Upper lobe of left lung (tissue), 6 donors: ENCODE data around the gene ZCCHC7. TPM values are rescaled to one million over a fixed set of nuclear protein-coding genes. Genes with fewer than 3 reads are reported as not detected.

ENCODE experiments used
- ATAC-seq, 2 donors: fragments of 200-7000 bp; cut with Tn5 transposase; one replicate each; pipeline ENCODE4 v1.9.1; 2022; ENCODE audit warnings: mild to moderate bottlenecking in 2 of 2, moderate library complexity in 2 of 2; ENCODE audit not compliant: low FRiP score in 2 of 2
- DNase-seq, 2 donors: peaks; one replicate each; pipeline ENCODE4 v3.0.0-alpha.2; 2019 to 2020
- H3K27ac ChIP-seq, 4 donors: fragments of 200-600 bp; sonication (generic); one replicate each; pipeline ENCODE4 v1.5.1; 2016 to 2019
- H3K27me3 ChIP-seq, 4 donors: fragments of 200-600 bp; sonication (generic); one replicate each; pipeline ENCODE4 v1.5.1; 2017 to 2019
- H3K36me3 ChIP-seq, 4 donors: fragments of 200-600 bp; sonication (generic); one replicate each; pipeline ENCODE4 v1.5.1; 2016 to 2019
- H3K4me1 ChIP-seq, 4 donors: fragments of 200-600 bp; sonication (generic); one replicate each; pipeline ENCODE4 v1.5.1; 2018 to 2019
- H3K4me3 ChIP-seq, 4 donors: fragments of 200-600 bp; sonication (generic); one replicate each; pipeline ENCODE4 v1.5.1; 2017 to 2019; ENCODE audit warnings: mild to moderate bottlenecking in 2 of 4, moderate library complexity in 1 of 4
- H3K9me3 ChIP-seq, 4 donors: fragments of 200-600 bp; sonication (generic); one replicate each; pipeline ENCODE4 v1.5.1; 2018 to 2019
- EP300 ChIP-seq, 4 donors: sonication (generic); formaldehyde crosslinking; IDR thresholded peaks; one replicate each; pipeline ENCODE4 v1.5.1; 2017; ENCODE audit warnings: antibody characterized with exemption in 4 of 4, control low read depth in 2 of 4
- POLR2A ChIP-seq, 4 donors: fragments of 450-650 bp; IDR thresholded peaks; one replicate each; pipeline ENCODE4 v1.5.1; 2016 to 2017; ENCODE audit warnings: antibody characterized with exemption in 4 of 4, mild to moderate bottlenecking in 2 of 4
- POLR2AphosphoS5 ChIP-seq, 2 donors: sonication (generic); formaldehyde crosslinking; IDR thresholded peaks; one replicate each; pipeline ENCODE4 v1.5.1; 2017; ENCODE audit warnings: antibody characterized with exemption in 2 of 2
- WGBS, 2 donors: methylation state at CpG; one replicate each; pipeline ENCODE4 v1.1.5; 2017 to 2018; 5-methylcytosine and 5-hydroxymethylcytosine counted together
- small RNA-seq, 4 donors: library from RNA; depleted of rRNA; stranded (forward); fragments of <200 nt; gene quantifications; one replicate each; pipeline ENCODE3, GENCODE V24; 2016
- total RNA-seq, 6 donors: library from RNA; depleted of rRNA in 4 of 6; stranded (reverse); fragments of >200 nt in 4 of 6; gene quantifications; one replicate each; pipeline versions ENCODE4 v1.1.0 to v1.2.1, GENCODE V29; 2016 to 2021
- TF ChIP-seq, protein P1 (sequence below), 6 experiments: fragments of 450-650 bp in 4 of 6; fragments of 200-600 bp in 2 of 6; sonication (generic) in 2 of 6; IDR thresholded peaks; one replicate each; pipeline ENCODE4 v1.5.1; 2016 to 2019; ENCODE audit warnings: antibody characterized with exemption in 6 of 6
- donor health status: DM: no; HTN: no; CAD: no; lungs with moderate emphysema.
- donor health status: DM: no; HTN: yes; CAD: no; lungs with severe emphysema.

Gene ZCCHC7
- total RNA-seq, 6 donors from 2014 or later: 11.1 to 44.0 (median 18.7) TPM

DNA sequence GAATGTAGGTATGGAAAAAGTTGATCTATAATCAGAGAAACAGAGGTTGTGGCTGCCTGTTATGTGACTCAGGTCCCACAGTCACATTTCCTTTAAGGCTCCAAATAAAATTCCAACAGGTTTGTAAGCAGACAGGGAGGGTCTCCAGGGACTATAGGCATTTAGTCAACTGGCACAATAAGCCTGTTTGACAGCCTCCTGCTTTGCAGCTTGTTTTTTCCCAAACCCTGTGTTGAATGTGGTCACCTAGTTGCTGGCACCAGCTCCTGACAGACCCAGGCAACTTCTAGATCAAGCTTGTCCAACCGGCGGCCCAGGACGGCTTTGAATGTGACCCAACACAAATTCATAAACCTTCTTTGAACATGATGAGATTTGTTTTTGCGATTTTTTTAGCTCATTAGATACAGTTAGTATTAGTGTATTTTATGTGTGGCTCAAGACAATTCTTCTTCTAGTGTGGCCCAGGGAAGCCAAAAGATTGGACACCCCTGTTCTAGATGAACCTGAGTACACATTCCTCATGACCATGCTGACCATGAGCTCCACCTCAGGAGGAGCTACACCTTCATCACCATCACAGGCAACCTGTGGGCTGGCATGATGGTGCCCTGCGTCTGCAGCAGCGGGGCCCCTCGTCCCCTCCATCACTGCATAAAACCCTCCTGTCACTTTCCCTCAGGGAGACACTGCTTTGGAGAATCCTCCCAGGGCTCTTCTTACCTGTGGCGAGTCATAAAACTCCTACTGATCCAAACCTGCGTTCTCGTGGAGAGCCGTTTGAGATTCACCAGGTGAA lies 286.4 kb downstream of the ZCCHC7 start:
- Histone ChIP-seq H3K9me3 (no peaks in the 10 kb centered on the region), H3K27ac (no peak overlapping the region), H3K4me3 (no peak overlapping the region), H3K27me3 (no peaks in the 10 kb centered on the region), H3K4me1 (no peaks in the 10 kb centered on the region), H3K36me3 (no peaks in the 10 kb centered on the region)
- no peak for ATAC-seq
- WGBS, 2 donors: 95 to 98% methylated on average over 11 of the region's 11 CpGs
- DNase-seq: no peak
- no peak for TF ChIP-seq POLR2A (IDR thresholded peaks at IDR 0.05)
- no peak for TF ChIP-seq EP300 (IDR thresholded peaks at IDR 0.05)
- TF ChIP-seq POLR2AphosphoS5 (IDR thresholded peaks at IDR 0.05): no peak
- TF ChIP-seq, protein P1, sequence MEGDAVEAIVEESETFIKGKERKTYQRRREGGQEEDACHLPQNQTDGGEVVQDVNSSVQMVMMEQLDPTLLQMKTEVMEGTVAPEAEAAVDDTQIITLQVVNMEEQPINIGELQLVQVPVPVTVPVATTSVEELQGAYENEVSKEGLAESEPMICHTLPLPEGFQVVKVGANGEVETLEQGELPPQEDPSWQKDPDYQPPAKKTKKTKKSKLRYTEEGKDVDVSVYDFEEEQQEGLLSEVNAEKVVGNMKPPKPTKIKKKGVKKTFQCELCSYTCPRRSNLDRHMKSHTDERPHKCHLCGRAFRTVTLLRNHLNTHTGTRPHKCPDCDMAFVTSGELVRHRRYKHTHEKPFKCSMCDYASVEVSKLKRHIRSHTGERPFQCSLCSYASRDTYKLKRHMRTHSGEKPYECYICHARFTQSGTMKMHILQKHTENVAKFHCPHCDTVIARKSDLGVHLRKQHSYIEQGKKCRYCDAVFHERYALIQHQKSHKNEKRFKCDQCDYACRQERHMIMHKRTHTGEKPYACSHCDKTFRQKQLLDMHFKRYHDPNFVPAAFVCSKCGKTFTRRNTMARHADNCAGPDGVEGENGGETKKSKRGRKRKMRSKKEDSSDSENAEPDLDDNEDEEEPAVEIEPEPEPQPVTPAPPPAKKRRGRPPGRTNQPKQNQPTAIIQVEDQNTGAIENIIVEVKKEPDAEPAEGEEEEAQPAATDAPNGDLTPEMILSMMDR (IDR thresholded peaks at IDR 0.05): no peak

DNA sequence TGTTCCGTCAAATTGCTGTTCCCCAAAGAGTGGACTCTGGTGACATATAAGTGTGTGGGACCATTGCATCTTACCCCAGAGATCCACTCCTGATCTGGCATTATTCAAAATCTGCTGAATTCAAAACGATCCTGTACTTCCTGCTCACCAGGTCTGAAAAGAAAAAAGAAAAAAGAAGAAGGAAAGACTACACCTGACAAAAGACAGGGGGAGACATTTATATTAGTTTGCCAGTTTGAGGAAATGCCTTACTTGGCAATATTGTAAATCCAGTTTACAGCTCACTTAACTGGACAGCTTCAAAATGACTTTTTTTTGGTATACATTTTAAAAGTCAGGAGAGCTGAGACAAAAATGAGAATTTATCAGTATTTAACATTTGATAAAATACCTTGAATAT lies 287.1 kb downstream of the ZCCHC7 start:
- WGBS, 2 donors: 59 to 63% methylated on average over 2 of the region's 2 CpGs

More for the DNA sequence above, 287.1 kb downstream of the ZCCHC7 start:
- Histone ChIP-seq H3K4me3 (no peak overlapping the region), H3K9me3 (no peaks in the 10 kb centered on the region), H3K27me3 (no peaks in the 10 kb centered on the region), H3K4me1 (no peaks in the 10 kb centered on the region), H3K27ac (no peak overlapping the region), H3K36me3 (no peaks in the 10 kb centered on the region)
- TF ChIP-seq POLR2AphosphoS5 (IDR thresholded peaks at IDR 0.05): no peak
- no peak for TF ChIP-seq POLR2A (IDR thresholded peaks at IDR 0.05)
- TF ChIP-seq EP300 (IDR thresholded peaks at IDR 0.05): no peak
- TF ChIP-seq, protein P1 (IDR thresholded peaks at IDR 0.05): no peak
- ATAC-seq (no peak), DNase-seq (no peak)

Small RNA genes within 50 kb of the gene (small RNA-seq; reads per million reads assigned to genes)
- gene AL512604.1: 0 reads per million in 4 donors
- 0 reads per million in 4 donors for gene RF00019
- 0 to 0.07 (median 0) reads per million in 4 donors for gene RNU6-677P

Other genes starting within 250 kb of the ZCCHC7 start
- under 1 TPM in 5 of 6 donors, not detected in 1; under 0.01 to 0.64 (median 0.43) TPM for gene PAX5, start 86.3 kb upstream of the ZCCHC7 start, total RNA-seq